Endothelial cell (in vitro differentiated cells): ENCODE results near the gene XRCC1. TPM values are rescaled to one million over a fixed set of nuclear protein-coding genes. Genes with fewer than 3 reads are reported as not detected.

Experiments
- DNase-seq: peaks from one replicate; pipeline ENCODE4 v3.0.0; 2021; ENCODE audit warnings: low spot score
- H3K27ac Mint-ChIP-seq: one replicate; pipeline ENCODE4 v1.8.0; 2021; ENCODE audit warnings: mixed read lengths, inconsistent platforms; ENCODE audit not compliant: unreplicated experiment
- H3K27me3 Mint-ChIP-seq: one replicate; pipeline ENCODE4 v1.8.0; 2021; ENCODE audit warnings: mild to moderate bottlenecking, moderate library complexity, mixed read lengths, inconsistent platforms; ENCODE audit not compliant: unreplicated experiment
- H3K36me3 Mint-ChIP-seq: one replicate; pipeline ENCODE4 v1.8.0; 2021; ENCODE audit warnings: mild to moderate bottlenecking, low read depth, mixed read lengths, inconsistent platforms; ENCODE audit not compliant: unreplicated experiment
- H3K4me1 Mint-ChIP-seq: one replicate; pipeline ENCODE4 v1.8.0; 2021; ENCODE audit warnings: mild to moderate bottlenecking, mixed read lengths, inconsistent platforms; ENCODE audit not compliant: unreplicated experiment
- H3K4me3 Mint-ChIP-seq: one replicate; pipeline ENCODE4 v1.8.0; 2021; ENCODE audit warnings: mild to moderate bottlenecking, mixed read lengths, inconsistent platforms; ENCODE audit not compliant: unreplicated experiment
- H3K9me3 Mint-ChIP-seq: one replicate; pipeline ENCODE4 v1.8.0; 2021; ENCODE audit warnings: mixed read lengths, inconsistent platforms; ENCODE audit not compliant: unreplicated experiment
- CTCF ChIP-seq: fragments of 200-600 bp; sonication (generic); IDR thresholded peaks from one replicate; pipeline ENCODE4 v1.5.0; 2021; ENCODE audit warnings: antibody characterized with exemption; ENCODE audit not compliant: unreplicated experiment
- total RNA-seq: library from RNA; stranded (reverse); fragmentation: NEBNext Ultra II Directional; extraction: Animal tissue kit (Norgen Biotek cat#: 25700); gene quantifications from one replicate; pipeline ENCODE4 v1.2.1, GENCODE V29; 2021; ENCODE audit not compliant: unreplicated experiment

The XRCC1 gene
- total RNA-seq, 1 donor from 2014 or later, result 45.1 TPM

DNA sequence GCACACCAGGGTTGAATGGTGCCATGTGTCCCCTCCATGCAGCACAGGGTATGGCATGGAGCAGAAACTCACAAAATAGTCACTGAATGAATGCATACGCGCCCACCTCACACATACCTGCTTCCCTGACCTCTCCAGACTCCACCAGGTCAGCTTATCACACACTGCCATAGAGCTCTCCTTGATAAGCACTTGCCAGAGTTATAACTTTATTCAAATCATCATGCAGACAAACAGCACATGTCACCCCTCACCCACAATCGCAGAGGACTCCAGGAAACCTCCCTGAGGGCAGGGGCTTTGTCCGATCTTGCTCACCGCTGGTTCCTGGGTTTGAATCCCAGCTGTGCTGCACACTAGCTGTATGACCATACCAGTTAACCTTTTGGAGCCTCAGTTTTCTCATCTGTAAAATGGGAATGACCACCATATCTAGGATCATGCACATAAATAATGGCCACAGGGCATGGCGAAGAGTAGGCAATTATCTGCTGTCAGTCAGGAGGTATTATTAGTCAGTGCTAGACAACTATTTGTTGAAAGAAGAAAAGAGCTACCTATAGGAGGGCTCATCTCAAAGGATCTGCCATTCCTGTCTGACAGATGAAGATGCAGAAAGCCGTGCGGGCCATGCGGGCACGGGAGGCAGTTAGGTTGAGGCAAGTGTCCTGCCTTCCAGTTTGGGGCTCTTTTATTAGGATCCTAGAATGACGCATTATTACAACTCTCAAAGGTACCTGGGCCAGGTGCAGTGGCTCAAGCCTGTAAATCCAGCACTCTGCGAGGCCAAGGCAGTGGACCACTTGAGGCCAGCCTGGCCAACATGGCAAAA is 14.0 kb downstream of the XRCC1 start:
- no peaks in the 10 kb centered on the region for H3K4me1 Mint-ChIP-seq
- H3K36me3 Mint-ChIP-seq, result peaks cover 26% of the 10 kb centered on the region
- TF ChIP-seq CTCF, result no peak
- peak overlapping the region; percentile 39 for H3K27ac Mint-ChIP-seq
- peak overlapping the region; percentile 29 for H3K4me3 Mint-ChIP-seq
- peaks cover 9% of the 10 kb centered on the region for H3K27me3 Mint-ChIP-seq
- DNase-seq, result no peak
- no peaks in the 10 kb centered on the region for H3K9me3 Mint-ChIP-seq

GRCh38 chr19:43560687-43561086 is 14.6 kb downstream of the XRCC1 start:
- Mint-ChIP-seq H3K27me3 (peaks cover 9% of the 10 kb centered on the region), H3K27ac (peak overlapping the region; percentile 57), H3K36me3 (peaks cover 26% of the 10 kb centered on the region), H3K4me1 (no peaks in the 10 kb centered on the region), H3K4me3 (peak overlapping the region; percentile 29), H3K9me3 (no peaks in the 10 kb centered on the region)
- DNase-seq, result no peak
- no peak for TF ChIP-seq CTCF

GRCh38 chr19:43555185-43555770 is 20.0 kb downstream of the XRCC1 start:
- Mint-ChIP-seq H3K27ac (no peak overlapping the region), H3K4me1 (no peaks in the 10 kb centered on the region), H3K27me3 (peaks cover 9% of the 10 kb centered on the region), H3K36me3 (peaks cover 35% of the 10 kb centered on the region), H3K4me3 (peak overlapping the region; percentile 71), H3K9me3 (no peaks in the 10 kb centered on the region)
- peak; percentile 60 for TF ChIP-seq CTCF
- DNase-seq, result peak; percentile 88

DNA sequence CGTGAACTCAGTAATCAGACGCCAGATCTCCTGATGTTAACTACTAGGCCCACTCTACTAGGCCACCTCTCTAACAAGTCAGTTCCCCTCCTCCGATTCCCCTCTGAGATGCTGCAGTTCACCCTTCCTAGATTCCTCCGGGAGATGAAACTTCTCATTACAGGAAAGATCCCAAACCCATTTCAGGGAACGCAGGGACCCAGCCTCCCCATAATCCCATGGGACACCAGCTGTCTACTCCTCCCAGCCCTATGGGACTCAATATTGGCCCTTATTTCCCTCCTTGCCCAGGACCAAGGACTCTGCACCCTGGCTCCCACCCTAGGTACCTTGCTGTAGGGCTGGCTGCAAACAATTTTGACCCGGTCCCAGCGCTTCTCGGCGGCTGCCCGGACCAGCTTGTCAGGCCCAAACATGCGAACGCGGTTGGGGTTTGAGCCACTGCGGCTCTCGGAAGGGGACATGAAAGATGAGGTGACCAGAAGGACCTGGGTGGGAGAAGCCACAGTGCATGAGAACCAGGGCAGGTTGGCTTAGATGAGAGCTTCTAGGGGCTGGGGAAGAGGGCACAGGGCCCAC is 20.9 kb downstream of the XRCC1 start:
- H3K27ac Mint-ChIP-seq, result peak overlapping the region; percentile 36
- no peaks in the 10 kb centered on the region for H3K4me1 Mint-ChIP-seq
- H3K9me3 Mint-ChIP-seq, result no peaks in the 10 kb centered on the region
- peak overlapping the region; percentile 71 for H3K4me3 Mint-ChIP-seq
- H3K27me3 Mint-ChIP-seq, result peaks cover 9% of the 10 kb centered on the region
- TF ChIP-seq CTCF, result no peak
- peaks cover 40% of the 10 kb centered on the region for H3K36me3 Mint-ChIP-seq
- no peak for DNase-seq

DNA sequence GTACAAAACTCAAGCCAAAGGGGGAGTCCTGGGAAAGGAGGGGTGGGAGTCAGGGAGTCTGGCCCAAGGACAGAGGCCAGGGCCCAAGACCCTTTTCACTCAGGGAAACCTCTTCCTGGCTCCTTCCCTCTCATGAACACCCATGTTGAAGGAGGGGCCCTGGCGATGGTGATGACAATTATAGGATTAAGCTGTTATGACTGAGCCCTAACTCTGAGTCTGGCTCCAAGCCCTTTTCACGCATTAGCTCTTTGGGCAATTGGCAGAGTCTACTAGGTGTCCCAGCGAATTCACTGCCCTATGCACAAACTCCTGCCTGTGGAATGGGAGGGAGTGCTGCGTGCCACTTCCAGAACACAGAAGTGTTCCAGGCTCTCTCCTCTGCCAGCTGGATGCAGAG is 21.7 kb downstream of the XRCC1 start:
- DNase-seq, result no peak
- H3K36me3 Mint-ChIP-seq, result peaks cover 42% of the 10 kb centered on the region

More for the DNA sequence above, 21.7 kb downstream of the XRCC1 start:
- H3K27me3 Mint-ChIP-seq, result peaks cover 9% of the 10 kb centered on the region
- H3K9me3 Mint-ChIP-seq, result no peaks in the 10 kb centered on the region
- H3K4me1 Mint-ChIP-seq, result no peaks in the 10 kb centered on the region
- no peak overlapping the region for H3K4me3 Mint-ChIP-seq
- no peak overlapping the region for H3K27ac Mint-ChIP-seq
- no peak for TF ChIP-seq CTCF
